ENCODE measurements around the gene C5orf47. TPM values are rescaled to one million over a fixed set of nuclear protein-coding genes. Genes with fewer than 3 reads are reported as not detected.

Gene C5orf47
- polyA plus RNA-seq, 1 of the 3 experiments (the other 2 are of a cell fraction) = not detected

GRCh38 chr5:173973616-173973969 is 15.4 kb upstream of the C5orf47 start:
- H3K79me2 ChIP-seq (ENCODE audit: insufficient read depth) = no peaks in the 10 kb centered on the region
- WGBS (ENCODE audit: low lambda C conversion rate) = 50% methylated on average over 12 of the region's 13 CpGs
- H3K4me1 ChIP-seq (ENCODE audit: control insufficient read depth in 1 of 2, insufficient read depth in 2 of 2, low read depth in 1 of 2, low read length in 1 of 2) = peaks cover 0 to 8% of the 10 kb centered on the region in 2 experiments; a peak in 1 of 4 replicates
- TF ChIP-seq GABPA (IDR thresholded peaks at IDR 0.05; ENCODE audit: low read depth) (no peak), RAD21 (IDR thresholded peaks at IDR 0.05; ENCODE audit: low read length) (no peak), FOXM1 (IDR thresholded peaks at IDR 0.05; ENCODE audit: low read depth) (no peak), SIN3A (IDR thresholded peaks at IDR 0.05; ENCODE audit: borderline replicate concordance, low read depth, low read length) (no peak), NRF1 (IDR thresholded peaks at IDR 0.05; ENCODE audit: low read depth, low read length) (no peak), TCF12 (IDR thresholded peaks at IDR 0.05) (no peak), SMC3 (IDR thresholded peaks at IDR 0.05; ENCODE audit: low read depth, low read length) (no peak), TAF1 (IDR thresholded peaks at IDR 0.05; ENCODE audit: borderline replicate concordance, low read depth, low read length) (no peak), YY1 (IDR thresholded peaks at IDR 0.05; ENCODE audit: low read depth) (no peak), FOXJ3 (CRISPR knock-in tag; IDR thresholded peaks at IDR 0.05) (no peak), MXI1 (IDR thresholded peaks at IDR 0.05; ENCODE audit: low read depth, low read length) (no peak), RXRA (IDR thresholded peaks at IDR 0.05; ENCODE audit: borderline replicate concordance, low read depth) (no peak), NFIC (IDR thresholded peaks at IDR 0.05; ENCODE audit: borderline replicate concordance) (no peak), TEAD4 (IDR thresholded peaks at IDR 0.05; ENCODE audit: borderline replicate concordance, insufficient read depth) (no peak)
- TF ChIP-seq, protein P1, sequence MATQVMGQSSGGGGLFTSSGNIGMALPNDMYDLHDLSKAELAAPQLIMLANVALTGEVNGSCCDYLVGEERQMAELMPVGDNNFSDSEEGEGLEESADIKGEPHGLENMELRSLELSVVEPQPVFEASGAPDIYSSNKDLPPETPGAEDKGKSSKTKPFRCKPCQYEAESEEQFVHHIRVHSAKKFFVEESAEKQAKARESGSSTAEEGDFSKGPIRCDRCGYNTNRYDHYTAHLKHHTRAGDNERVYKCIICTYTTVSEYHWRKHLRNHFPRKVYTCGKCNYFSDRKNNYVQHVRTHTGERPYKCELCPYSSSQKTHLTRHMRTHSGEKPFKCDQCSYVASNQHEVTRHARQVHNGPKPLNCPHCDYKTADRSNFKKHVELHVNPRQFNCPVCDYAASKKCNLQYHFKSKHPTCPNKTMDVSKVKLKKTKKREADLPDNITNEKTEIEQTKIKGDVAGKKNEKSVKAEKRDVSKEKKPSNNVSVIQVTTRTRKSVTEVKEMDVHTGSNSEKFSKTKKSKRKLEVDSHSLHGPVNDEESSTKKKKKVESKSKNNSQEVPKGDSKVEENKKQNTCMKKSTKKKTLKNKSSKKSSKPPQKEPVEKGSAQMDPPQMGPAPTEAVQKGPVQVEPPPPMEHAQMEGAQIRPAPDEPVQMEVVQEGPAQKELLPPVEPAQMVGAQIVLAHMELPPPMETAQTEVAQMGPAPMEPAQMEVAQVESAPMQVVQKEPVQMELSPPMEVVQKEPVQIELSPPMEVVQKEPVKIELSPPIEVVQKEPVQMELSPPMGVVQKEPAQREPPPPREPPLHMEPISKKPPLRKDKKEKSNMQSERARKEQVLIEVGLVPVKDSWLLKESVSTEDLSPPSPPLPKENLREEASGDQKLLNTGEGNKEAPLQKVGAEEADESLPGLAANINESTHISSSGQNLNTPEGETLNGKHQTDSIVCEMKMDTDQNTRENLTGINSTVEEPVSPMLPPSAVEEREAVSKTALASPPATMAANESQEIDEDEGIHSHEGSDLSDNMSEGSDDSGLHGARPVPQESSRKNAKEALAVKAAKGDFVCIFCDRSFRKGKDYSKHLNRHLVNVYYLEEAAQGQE (IDR thresholded peaks at IDR 0.05; ENCODE audit: low read depth, low read length) = no peak
- TF ChIP-seq, protein P2, sequence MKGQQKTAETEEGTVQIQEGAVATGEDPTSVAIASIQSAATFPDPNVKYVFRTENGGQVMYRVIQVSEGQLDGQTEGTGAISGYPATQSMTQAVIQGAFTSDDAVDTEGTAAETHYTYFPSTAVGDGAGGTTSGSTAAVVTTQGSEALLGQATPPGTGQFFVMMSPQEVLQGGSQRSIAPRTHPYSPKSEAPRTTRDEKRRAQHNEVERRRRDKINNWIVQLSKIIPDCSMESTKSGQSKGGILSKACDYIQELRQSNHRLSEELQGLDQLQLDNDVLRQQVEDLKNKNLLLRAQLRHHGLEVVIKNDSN (IDR thresholded peaks at IDR 0.05; ENCODE audit: borderline replicate concordance, low read depth) = no peak
- H3K27me3 ChIP-seq (ENCODE audit: insufficient read depth) = no peaks in the 10 kb centered on the region
- peak overlapping the region in 1 of 2 experiments; percentile 33; a peak in 1 of 4 replicates for H3K4me3 ChIP-seq (ENCODE audit: low read depth in 2 of 2, low read length in 1 of 2)
- no peaks in the 10 kb centered on the region for H3K9me3 ChIP-seq
- no peaks in the 10 kb centered on the region for H3F3A ChIP-seq (replicated peaks; ENCODE audit: insufficient read depth)
- ChIA-PET POLR2A (interaction anchor here (0.5 to 1.3 kb wide), 7 partner anchors 10 to 919 kb away, joined by 3 to 8 read pairs (median 3); partner anchors contain the start of genes BOD1 and CPEB4), CTCF (interaction anchor here (0.7 to 6.7 kb wide), 57 partner anchors 8 to 644 kb away, joined by 3 to 162 read pairs (median 4); partner anchors contain the start of genes BOD1 and NSG2)
- peak overlapping the region; percentile 57; the same call in 1 of the 2 replicates for H3K4me2 ChIP-seq
- H3K36me3 ChIP-seq (replicated peaks in 1 of 2; ENCODE audit: control insufficient read depth in 1 of 2, insufficient read depth in 2 of 2, low read length in 1 of 2) = no peaks in the 10 kb centered on the region
- no peak for DNase-seq
- H4K20me1 ChIP-seq (ENCODE audit: insufficient read depth) = no peaks in the 10 kb centered on the region
- no peaks in the 10 kb centered on the region for H3K9me2 ChIP-seq
- no peak overlapping the region for H3K27ac ChIP-seq (ENCODE audit: low read depth in 2 of 2, low read length in 1 of 2)
- H3K9ac ChIP-seq = no peak overlapping the region
- no peak overlapping the region for H2AFZ ChIP-seq (ENCODE audit: low read depth)
